WTC11 (cell line): ENCODE data around the gene TROAP. TPM values are rescaled to one million over a fixed set of nuclear protein-coding genes. Genes with fewer than 3 reads are reported as not detected.

Source experiments
- ATAC-seq: fragments of 200-7000 bp; cut with Tn5 transposase; 2 replicates; pipeline ENCODE4 v1.10.0; 2021; ENCODE audit warnings: mild to moderate bottlenecking, moderate library complexity
- CTCF ChIA-PET: fragments of 300-600 bp; sonication (Branson Sonifier 250); formaldehyde crosslinking; loops from one replicate; lab custom pipeline; 2021; ENCODE audit warnings: antibody characterized with exemption; lab: Charles Lee
- POLR2A ChIA-PET: fragments of 350-600 bp; sonication (Branson Sonifier 250); formaldehyde crosslinking; loops from one replicate; lab custom pipeline; 2021; ENCODE audit warnings: antibody characterized with exemption; lab: Charles Lee
- DNase-seq: peaks from one replicate; pipeline ENCODE4 v3.0.0; 2021; ENCODE audit warnings: low spot score
- H3K27ac Mint-ChIP-seq: 2 replicates; pipeline ENCODE4 v1.8.0; 2021; ENCODE audit warnings: mixed read lengths
- H3K27me3 Mint-ChIP-seq: 2 replicates; pipeline ENCODE4 v1.8.0; 2021; ENCODE audit warnings: low read depth, mild to moderate bottlenecking, moderate library complexity, mixed read lengths
- H3K36me3 Mint-ChIP-seq: 2 replicates; pipeline ENCODE4 v1.8.0; 2021; ENCODE audit warnings: mixed read lengths
- H3K4me1 Mint-ChIP-seq: 2 replicates; pipeline ENCODE4 v1.8.0; 2022; ENCODE audit warnings: mixed read lengths
- H3K4me3 Mint-ChIP-seq: 2 replicates; pipeline ENCODE4 v1.8.0; 2021; ENCODE audit warnings: mild to moderate bottlenecking, moderate library complexity, mixed read lengths
- H3K9me3 Mint-ChIP-seq: 2 replicates; pipeline ENCODE4 v1.8.0; 2021; ENCODE audit warnings: mixed read lengths
- CREM ChIP-seq: sonication (generic); formaldehyde crosslinking; IDR thresholded peaks from 2 replicates; pipeline ENCODE4 v1.8.1; 2022; ENCODE audit warnings: mild to moderate bottlenecking, missing genetic modification reagents, moderate library complexity
- EMX1 ChIP-seq: fragments of 250-450 bp; sonication (Bioruptor Pico); IDR thresholded peaks from 2 replicates; pipeline ENCODE4 v1.8.0; 2021; ENCODE audit warnings: mild to moderate bottlenecking
- FOXP1 ChIP-seq: sonication (generic); formaldehyde crosslinking; IDR thresholded peaks from 2 replicates; pipeline ENCODE4 v1.8.0; 2022; ENCODE audit warnings: missing genetic modification reagents, mild to moderate bottlenecking, moderate library complexity, borderline replicate concordance
- JUN ChIP-seq: sonication (generic); formaldehyde crosslinking; IDR thresholded peaks from 2 replicates; pipeline ENCODE4 v1.8.0; 2023; ENCODE audit warnings: mild to moderate bottlenecking, missing genetic modification reagents
- NFE2L1 ChIP-seq: sonication (generic); formaldehyde crosslinking; IDR thresholded peaks from 2 replicates; pipeline ENCODE4 v1.8.1; 2023; ENCODE audit warnings: missing genetic modification reagents
- NR3C1 ChIP-seq: sonication (generic); formaldehyde crosslinking; conservative IDR thresholded peaks from 2 replicates; pipeline ENCODE4 v1.8.1; 2023; ENCODE audit warnings: low read depth, mild to moderate bottlenecking, missing genetic modification reagents
- TEAD1 ChIP-seq: sonication (generic); formaldehyde crosslinking; IDR thresholded peaks from 2 replicates; pipeline ENCODE4 v1.8.0; 2022; ENCODE audit warnings: mild to moderate bottlenecking, missing genetic modification reagents
- TP53 ChIP-seq: sonication (generic); formaldehyde crosslinking; IDR thresholded peaks from 2 replicates; pipeline ENCODE4 v1.8.1; 2023; ENCODE audit warnings: mild to moderate bottlenecking, missing genetic modification reagents
- ZNF121 ChIP-seq: sonication (generic); formaldehyde crosslinking; IDR thresholded peaks from 2 replicates; pipeline ENCODE4 v1.8.0; 2023; ENCODE audit warnings: missing genetic modification reagents
- ZNF138 ChIP-seq: sonication (generic); formaldehyde crosslinking; conservative IDR thresholded peaks from 2 replicates; pipeline ENCODE4 v1.8.1; 2022; ENCODE audit warnings: mild to moderate bottlenecking, moderate library complexity, missing genetic modification reagents
- total RNA-seq: library from RNA; stranded (reverse); gene quantifications from 3 replicates; pipeline ENCODE4 v1.2.3, GENCODE V29; 2021
- TF ChIP-seq, protein P1 (sequence below): sonication (generic); formaldehyde crosslinking; IDR thresholded peaks from 2 replicates; pipeline ENCODE4 v1.8.0; 2023; ENCODE audit warnings: missing genetic modification reagents, mild to moderate bottlenecking, borderline replicate concordance
- TF ChIP-seq, protein P2 (sequence below): fragments of 200-600 bp; IDR thresholded peaks from 2 replicates; pipeline ENCODE4 v1.8.0; 2022; ENCODE audit warnings: antibody characterized with exemption
- TF ChIP-seq, protein P3 (sequence below): sonication (generic); formaldehyde crosslinking; IDR thresholded peaks from 2 replicates; pipeline ENCODE4 v1.8.0; 2022; ENCODE audit warnings: mild to moderate bottlenecking, missing genetic modification reagents
- TF ChIP-seq, protein P4 (sequence below): sonication (generic); formaldehyde crosslinking; IDR thresholded peaks from 2 replicates; pipeline ENCODE4 v1.8.0; 2022; ENCODE audit warnings: mild to moderate bottlenecking, missing genetic modification reagents
- TF ChIP-seq, protein P5 (sequence below): sonication (generic); formaldehyde crosslinking; IDR thresholded peaks from 2 replicates; pipeline ENCODE4 v1.8.0; 2022; ENCODE audit warnings: mild to moderate bottlenecking, missing genetic modification reagents
- TF ChIP-seq, protein P6 (sequence below): sonication (generic); formaldehyde crosslinking; IDR thresholded peaks from 2 replicates; pipeline ENCODE4 v1.8.1; 2022; ENCODE audit warnings: mild to moderate bottlenecking, missing genetic modification reagents, moderate library complexity, borderline replicate concordance

Gene TROAP
- total RNA-seq, 1 experiment from 2014 or later: 89.2 TPM

DNA sequence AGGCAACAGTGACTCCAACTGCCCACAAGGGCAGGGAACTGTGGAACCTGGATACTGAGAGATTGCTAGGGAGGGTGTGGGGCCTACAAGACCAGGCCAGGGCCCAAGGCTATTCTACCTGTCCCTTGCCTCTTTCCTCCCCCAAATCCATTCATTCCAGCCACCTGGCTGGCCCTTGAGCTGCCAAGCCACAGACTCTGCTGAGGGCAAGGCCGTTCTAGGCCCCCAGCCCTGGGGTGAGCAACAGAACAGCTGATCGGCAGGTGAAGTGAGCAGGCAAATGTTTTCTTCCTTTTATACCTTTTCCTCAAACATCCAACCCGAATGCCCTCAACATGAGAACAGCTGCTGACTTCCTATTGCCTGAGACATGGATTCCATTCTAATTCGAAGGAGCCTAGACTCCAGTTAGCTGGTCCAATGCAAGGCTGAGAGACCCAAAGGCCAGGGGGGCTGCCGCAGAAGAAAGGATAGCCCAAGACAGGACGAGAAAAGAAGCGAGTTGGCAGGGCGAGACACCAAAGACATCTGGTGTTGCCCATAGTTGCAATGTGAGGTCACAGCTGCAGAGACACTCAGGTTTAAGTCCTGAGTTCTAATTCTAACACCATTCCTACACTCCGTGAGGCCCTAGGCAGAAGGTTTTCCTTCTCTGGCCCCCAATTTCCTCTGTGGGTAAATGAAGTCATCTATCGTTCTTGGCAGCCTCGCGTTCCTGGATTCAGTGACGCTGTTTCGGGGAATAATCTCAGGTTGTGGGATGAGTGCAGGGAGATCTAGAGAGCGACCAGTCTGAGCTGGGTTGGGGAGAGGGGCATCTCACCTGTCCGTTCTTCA is 12.3 kb downstream of the TROAP start (continued):
- TF ChIP-seq, protein P1, sequence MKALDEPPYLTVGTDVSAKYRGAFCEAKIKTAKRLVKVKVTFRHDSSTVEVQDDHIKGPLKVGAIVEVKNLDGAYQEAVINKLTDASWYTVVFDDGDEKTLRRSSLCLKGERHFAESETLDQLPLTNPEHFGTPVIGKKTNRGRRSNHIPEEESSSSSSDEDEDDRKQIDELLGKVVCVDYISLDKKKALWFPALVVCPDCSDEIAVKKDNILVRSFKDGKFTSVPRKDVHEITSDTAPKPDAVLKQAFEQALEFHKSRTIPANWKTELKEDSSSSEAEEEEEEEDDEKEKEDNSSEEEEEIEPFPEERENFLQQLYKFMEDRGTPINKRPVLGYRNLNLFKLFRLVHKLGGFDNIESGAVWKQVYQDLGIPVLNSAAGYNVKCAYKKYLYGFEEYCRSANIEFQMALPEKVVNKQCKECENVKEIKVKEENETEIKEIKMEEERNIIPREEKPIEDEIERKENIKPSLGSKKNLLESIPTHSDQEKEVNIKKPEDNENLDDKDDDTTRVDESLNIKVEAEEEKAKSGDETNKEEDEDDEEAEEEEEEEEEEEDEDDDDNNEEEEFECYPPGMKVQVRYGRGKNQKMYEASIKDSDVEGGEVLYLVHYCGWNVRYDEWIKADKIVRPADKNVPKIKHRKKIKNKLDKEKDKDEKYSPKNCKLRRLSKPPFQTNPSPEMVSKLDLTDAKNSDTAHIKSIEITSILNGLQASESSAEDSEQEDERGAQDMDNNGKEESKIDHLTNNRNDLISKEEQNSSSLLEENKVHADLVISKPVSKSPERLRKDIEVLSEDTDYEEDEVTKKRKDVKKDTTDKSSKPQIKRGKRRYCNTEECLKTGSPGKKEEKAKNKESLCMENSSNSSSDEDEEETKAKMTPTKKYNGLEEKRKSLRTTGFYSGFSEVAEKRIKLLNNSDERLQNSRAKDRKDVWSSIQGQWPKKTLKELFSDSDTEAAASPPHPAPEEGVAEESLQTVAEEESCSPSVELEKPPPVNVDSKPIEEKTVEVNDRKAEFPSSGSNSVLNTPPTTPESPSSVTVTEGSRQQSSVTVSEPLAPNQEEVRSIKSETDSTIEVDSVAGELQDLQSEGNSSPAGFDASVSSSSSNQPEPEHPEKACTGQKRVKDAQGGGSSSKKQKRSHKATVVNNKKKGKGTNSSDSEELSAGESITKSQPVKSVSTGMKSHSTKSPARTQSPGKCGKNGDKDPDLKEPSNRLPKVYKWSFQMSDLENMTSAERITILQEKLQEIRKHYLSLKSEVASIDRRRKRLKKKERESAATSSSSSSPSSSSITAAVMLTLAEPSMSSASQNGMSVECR (CRISPR knock-in tag): no peak
- TF ChIP-seq, protein P2, sequence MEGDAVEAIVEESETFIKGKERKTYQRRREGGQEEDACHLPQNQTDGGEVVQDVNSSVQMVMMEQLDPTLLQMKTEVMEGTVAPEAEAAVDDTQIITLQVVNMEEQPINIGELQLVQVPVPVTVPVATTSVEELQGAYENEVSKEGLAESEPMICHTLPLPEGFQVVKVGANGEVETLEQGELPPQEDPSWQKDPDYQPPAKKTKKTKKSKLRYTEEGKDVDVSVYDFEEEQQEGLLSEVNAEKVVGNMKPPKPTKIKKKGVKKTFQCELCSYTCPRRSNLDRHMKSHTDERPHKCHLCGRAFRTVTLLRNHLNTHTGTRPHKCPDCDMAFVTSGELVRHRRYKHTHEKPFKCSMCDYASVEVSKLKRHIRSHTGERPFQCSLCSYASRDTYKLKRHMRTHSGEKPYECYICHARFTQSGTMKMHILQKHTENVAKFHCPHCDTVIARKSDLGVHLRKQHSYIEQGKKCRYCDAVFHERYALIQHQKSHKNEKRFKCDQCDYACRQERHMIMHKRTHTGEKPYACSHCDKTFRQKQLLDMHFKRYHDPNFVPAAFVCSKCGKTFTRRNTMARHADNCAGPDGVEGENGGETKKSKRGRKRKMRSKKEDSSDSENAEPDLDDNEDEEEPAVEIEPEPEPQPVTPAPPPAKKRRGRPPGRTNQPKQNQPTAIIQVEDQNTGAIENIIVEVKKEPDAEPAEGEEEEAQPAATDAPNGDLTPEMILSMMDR: no peak
- TF ChIP-seq TEAD1 (CRISPR knock-in tag): no peak
- no peak for TF ChIP-seq JUN (CRISPR knock-in tag)
- TF ChIP-seq, all 79 proteins: peak for 0

DNA sequence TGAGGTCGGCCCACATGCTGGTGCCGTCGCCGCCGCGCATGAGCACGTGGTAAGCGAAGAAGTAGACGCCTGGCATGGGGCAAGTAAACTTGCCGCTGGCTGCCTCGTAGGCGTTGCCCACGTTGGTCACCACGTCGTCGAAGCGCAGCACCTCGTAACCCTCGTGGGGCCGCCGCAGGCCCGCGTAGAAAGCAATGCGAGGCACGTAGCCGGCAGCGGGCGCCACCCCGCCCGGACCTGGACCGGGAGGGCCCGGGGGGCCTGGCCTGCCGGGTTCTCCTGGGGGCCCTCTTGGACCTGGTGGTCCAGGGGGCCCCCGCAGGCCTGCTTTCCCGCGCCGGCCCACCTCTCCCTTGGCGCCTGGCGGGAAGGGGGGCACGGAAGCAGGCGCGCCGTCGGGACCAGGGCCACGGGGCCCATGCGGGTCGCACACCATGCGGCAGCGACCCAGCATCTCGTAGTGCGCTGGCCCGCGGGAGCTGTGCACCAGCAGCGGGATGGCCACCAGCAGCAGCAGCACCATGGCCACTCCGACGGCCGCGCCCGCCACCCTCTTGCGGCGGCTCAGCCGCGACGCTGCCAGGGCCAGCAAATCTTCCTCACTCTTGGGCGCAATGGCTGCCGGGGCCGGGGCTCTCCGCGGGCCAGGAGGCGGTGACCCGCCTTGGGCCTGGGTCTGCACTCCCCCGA is 13.0 kb downstream of the TROAP start:
- POLR2A ChIA-PET: interaction anchor here (1.4 to 2.1 kb wide), 2 partner anchors 13 to 31 kb away, joined by 3 to 8 read pairs; partner anchors contain the start of genes SPATS2 and TROAP
- no peaks in the 10 kb centered on the region for H3K9me3 Mint-ChIP-seq
- H3K27me3 Mint-ChIP-seq: peaks cover 97% of the 10 kb centered on the region
- CTCF ChIA-PET: interaction anchor here (1.0 to 6.1 kb wide), 10 partner anchors 12 to 339 kb away, joined by 3 to 112 read pairs (median 19); partner anchors contain the start of genes DNAJC22, PRPH, SPATS2 and TROAP
- no peaks in the 10 kb centered on the region; the same call in 1 of the 2 replicates for H3K36me3 Mint-ChIP-seq
- DNase-seq (no peak), ATAC-seq (no peak)
- H3K4me1 Mint-ChIP-seq: peaks cover 59% of the 10 kb centered on the region
- H3K27ac Mint-ChIP-seq: no peak overlapping the region
- H3K4me3 Mint-ChIP-seq: peak overlapping the region; percentile 70
- TF ChIP-seq, protein P3, sequence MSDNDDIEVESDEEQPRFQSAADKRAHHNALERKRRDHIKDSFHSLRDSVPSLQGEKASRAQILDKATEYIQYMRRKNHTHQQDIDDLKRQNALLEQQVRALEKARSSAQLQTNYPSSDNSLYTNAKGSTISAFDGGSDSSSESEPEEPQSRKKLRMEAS: peak; percentile 85
- TF ChIP-seq ZNF121 (CRISPR knock-in tag): no peak
- TF ChIP-seq, protein P1 (CRISPR knock-in tag): peak; percentile 10; the same call in 1 of the 2 replicates
- TF ChIP-seq, protein P4, sequence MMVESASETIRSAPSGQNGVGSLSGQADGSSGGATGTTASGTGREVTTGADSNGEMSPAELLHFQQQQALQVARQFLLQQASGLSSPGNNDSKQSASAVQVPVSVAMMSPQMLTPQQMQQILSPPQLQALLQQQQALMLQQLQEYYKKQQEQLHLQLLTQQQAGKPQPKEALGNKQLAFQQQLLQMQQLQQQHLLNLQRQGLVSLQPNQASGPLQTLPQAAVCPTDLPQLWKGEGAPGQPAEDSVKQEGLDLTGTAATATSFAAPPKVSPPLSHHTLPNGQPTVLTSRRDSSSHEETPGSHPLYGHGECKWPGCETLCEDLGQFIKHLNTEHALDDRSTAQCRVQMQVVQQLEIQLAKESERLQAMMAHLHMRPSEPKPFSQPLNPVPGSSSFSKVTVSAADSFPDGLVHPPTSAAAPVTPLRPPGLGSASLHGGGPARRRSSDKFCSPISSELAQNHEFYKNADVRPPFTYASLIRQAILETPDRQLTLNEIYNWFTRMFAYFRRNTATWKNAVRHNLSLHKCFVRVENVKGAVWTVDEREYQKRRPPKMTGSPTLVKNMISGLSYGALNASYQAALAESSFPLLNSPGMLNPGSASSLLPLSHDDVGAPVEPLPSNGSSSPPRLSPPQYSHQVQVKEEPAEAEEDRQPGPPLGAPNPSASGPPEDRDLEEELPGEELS (CRISPR knock-in tag): peak; percentile 74; the same call in 1 of the 2 replicates
- TF ChIP-seq JUN (CRISPR knock-in tag): 0 out of 2 replicates have a peak, but pooled peaks have one; percentile 9
- peak; percentile 69; the same call in 1 of the 2 replicates for TF ChIP-seq ZNF138
- TF ChIP-seq NFE2L1: peak; percentile 72; the same call in 1 of the 2 replicates
- TF ChIP-seq TP53: peak; percentile 74; the same call in 1 of the 2 replicates
- TF ChIP-seq EMX1 (CRISPR knock-in tag): no peak
- TF ChIP-seq, protein P5, sequence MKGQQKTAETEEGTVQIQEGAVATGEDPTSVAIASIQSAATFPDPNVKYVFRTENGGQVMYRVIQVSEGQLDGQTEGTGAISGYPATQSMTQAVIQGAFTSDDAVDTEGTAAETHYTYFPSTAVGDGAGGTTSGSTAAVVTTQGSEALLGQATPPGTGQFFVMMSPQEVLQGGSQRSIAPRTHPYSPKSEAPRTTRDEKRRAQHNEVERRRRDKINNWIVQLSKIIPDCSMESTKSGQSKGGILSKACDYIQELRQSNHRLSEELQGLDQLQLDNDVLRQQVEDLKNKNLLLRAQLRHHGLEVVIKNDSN: peak; percentile 53; the same call in 1 of the 2 replicates
- TF ChIP-seq NR3C1 (CRISPR knock-in tag): no peak
- peak; percentile 50; the same call in 1 of the 2 replicates for TF ChIP-seq FOXP1 (CRISPR knock-in tag)
- TF ChIP-seq, protein P6, sequence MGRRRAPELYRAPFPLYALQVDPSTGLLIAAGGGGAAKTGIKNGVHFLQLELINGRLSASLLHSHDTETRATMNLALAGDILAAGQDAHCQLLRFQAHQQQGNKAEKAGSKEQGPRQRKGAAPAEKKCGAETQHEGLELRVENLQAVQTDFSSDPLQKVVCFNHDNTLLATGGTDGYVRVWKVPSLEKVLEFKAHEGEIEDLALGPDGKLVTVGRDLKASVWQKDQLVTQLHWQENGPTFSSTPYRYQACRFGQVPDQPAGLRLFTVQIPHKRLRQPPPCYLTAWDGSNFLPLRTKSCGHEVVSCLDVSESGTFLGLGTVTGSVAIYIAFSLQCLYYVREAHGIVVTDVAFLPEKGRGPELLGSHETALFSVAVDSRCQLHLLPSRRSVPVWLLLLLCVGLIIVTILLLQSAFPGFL (CRISPR knock-in tag): no peak
- TF ChIP-seq CREM: peak; percentile 27; the same call in 1 of the 2 replicates
